H54 (cell line): ENCODE data around the gene MAP4K2.
A peak's percentile ranks its signal among the peaks of the same experiment; 100 is the strongest.

Experiments
- DNase-seq: peaks from one replicate; pipeline ENCODE4 v3.0.0; 2011; ENCODE audit warnings: low spot score, mixed read lengths; ENCODE audit not compliant: insufficient read length
- FAIRE-seq: peaks from 3 replicates; lab custom pipeline; 2011; peaks lifted over from hg19 to GRCh38; lab: Jason Lieb, UNC
- POLR2A ChIP-seq: IDR thresholded peaks from 2 replicates; pipeline ENCODE4 v1.6.1; 2011; ENCODE audit warnings: low read depth, mild to moderate bottlenecking, low read length

Gene MAP4K2

GRCh38 chr11:64796757-64797541 lies 6.1 kb downstream of the MAP4K2 start:
- no peak for TF ChIP-seq POLR2A
- no peak for FAIRE-seq
- no peak for DNase-seq

GRCh38 chr11:64796047-64796756 lies 6.8 kb downstream of the MAP4K2 start:
- DNase-seq (no peak), FAIRE-seq (no peak)
- no peak for TF ChIP-seq POLR2A

- no peak for FAIRE-seq
- no peak for DNase-seq
- no peak for TF ChIP-seq POLR2A
Observed at GRCh38 chr11:64794526-64794925, 8.5 kb downstream of the MAP4K2 start.

GRCh38 chr11:64793271-64794160 lies 9.5 kb downstream of the MAP4K2 start:
- no peak for TF ChIP-seq POLR2A
- FAIRE-seq (no peak), DNase-seq (no peak)

- FAIRE-seq (no peak), DNase-seq (no peak)
- no peak for TF ChIP-seq POLR2A
Observed at GRCh38 chr11:64792482-64792881, 10.5 kb downstream of the MAP4K2 start.

GRCh38 chr11:64791781-64792291 lies 11.2 kb downstream of the MAP4K2 start:
- DNase-seq (no peak), FAIRE-seq (no peak)
- TF ChIP-seq POLR2A: no peak

GRCh38 chr11:64790205-64791095 lies 12.6 kb downstream of the MAP4K2 start:
- DNase-seq: no peak
- FAIRE-seq: no peak

GRCh38 chr11:64789331-64790204 lies 13.4 kb downstream of the MAP4K2 start:
- FAIRE-seq: no peak
- no peak for TF ChIP-seq POLR2A

More at GRCh38 chr11:64790205-64791095, 12.6 kb downstream of the MAP4K2 start:
- no peak for TF ChIP-seq POLR2A

GRCh38 chr11:64788321-64789215 lies 14.4 kb downstream of the MAP4K2 start:
- no peak for DNase-seq
- FAIRE-seq: no peak
- no peak for TF ChIP-seq POLR2A

More at GRCh38 chr11:64789331-64790204, 13.4 kb downstream of the MAP4K2 start:
- DNase-seq: no peak

- TF ChIP-seq POLR2A: no peak
- DNase-seq (peak; percentile 77), FAIRE-seq (no peak)
Observed at GRCh38 chr11:64787526-64788320, 15.3 kb downstream of the MAP4K2 start.
